ENCODE results near the gene PHLDB2. TPM values are rescaled to one million over a fixed set of nuclear protein-coding genes. Genes with fewer than 3 reads are reported as not detected.

Gene PHLDB2
- total and polyA plus RNA-seq, 10 of the 15 experiments (the other 5 are each of a cell fraction or from before 2014, with no cell fraction given), result 0.03 to 0.67 (median 0.40) TPM

GRCh38 chr3:111979434-111980038 is 120.5 kb downstream of the PHLDB2 start:
- H3K79me2 ChIP-seq (ENCODE audit: control insufficient read depth, insufficient read depth, low read length), result peaks cover 27% of the 10 kb centered on the region
- ChIA-PET SMC1A (ENCODE audit: uncharacterized antibody, unreplicated experiment) (interaction anchor here (0.8 to 5.4 kb wide), 16 partner anchors 12 to 283 kb away, joined by 3 to 44 read pairs (median 4); no protein-coding TSS in a partner anchor), RAD21 (ENCODE audit: unreplicated experiment) (interaction anchor here (0.6 to 3.5 kb wide), 22 partner anchors 10 to 327 kb away, joined by 3 to 37 read pairs (median 4); partner anchors contain the start of gene TAGLN3), POLR2A (interaction anchor here (0.6 to 2.1 kb wide), 11 partner anchors 10 to 286 kb away, joined by 3 to 10 read pairs (median 5); no protein-coding TSS in a partner anchor), CTCF (interaction anchor here (0.9 to 7.1 kb wide), 15 partner anchors 10 to 310 kb away, joined by 3 to 80 read pairs (median 10); no protein-coding TSS in a partner anchor)
- H3K9ac ChIP-seq (ENCODE audit: control insufficient read depth, insufficient read depth, low read length), result peak overlapping the region; percentile 77
- no peaks in the 10 kb centered on the region for H3K27me3 ChIP-seq (replicated peaks in 1 of 2; ENCODE audit: control insufficient read depth in 2 of 2, insufficient read depth in 2 of 2, low read length in 1 of 2)
- no peak for FAIRE-seq
- peaks cover 5% of the 10 kb centered on the region for H3K4me1 ChIP-seq (ENCODE audit: control insufficient read depth, insufficient read depth, low read length)
- no TSS peak for BruUV-seq (replicated peaks)
- ATAC-seq, result peak; percentile 65
- intact Hi-C loops (cut with micrococcal nuclease; ENCODE audit: unreplicated experiment), result no loop called here
- H3K36me3 ChIP-seq (ENCODE audit: control insufficient read depth in 2 of 2, insufficient read depth in 2 of 2, low read length in 1 of 2), result peaks cover 0 to 5% of the 10 kb centered on the region in 2 experiments; a peak in 1 of 4 replicates
- peak overlapping the region; percentile 72 for H3K4me2 ChIP-seq (ENCODE audit: control insufficient read depth, insufficient read depth)
- in situ Hi-C loops (cut with MboI), result loop anchor here (10.0 kb wide), 1 partner anchor 405 kb away; no protein-coding TSS in a partner anchor
- no peak for DNase-seq (ENCODE audit: low read depth, low spot score)
- no peaks in the 10 kb centered on the region for H3K9me3 ChIP-seq (replicated peaks; ENCODE audit: control insufficient read depth, insufficient read depth, low read length)
- H2AFZ ChIP-seq (ENCODE audit: control insufficient read depth, low read depth, low read length), result peak overlapping the region; percentile 99
- H3K4me3 ChIP-seq, result peak overlapping the region; percentile 89
- 30% methylated on average over 5 of the region's 5 CpGs for WGBS (ENCODE audit: insufficient coverage, insufficient replicate concordance, low lambda C conversion rate, missing lambda C conversion rate)
- no peaks in the 10 kb centered on the region for H4K20me1 ChIP-seq (ENCODE audit: control insufficient read depth, insufficient read depth)
- H3K27ac ChIP-seq (ENCODE audit: control insufficient read depth, insufficient read depth), result peak overlapping the region; percentile 78
- TF ChIP-seq POLR2A (IDR thresholded peaks at IDR 0.05; ENCODE audit: low read depth, low read length) (no peak), EGR1 (IDR thresholded peaks at IDR 0.05; ENCODE audit: borderline replicate concordance in 1 of 2, low read depth in 2 of 2, low read length in 2 of 2) (no peak), MTA2 (IDR thresholded peaks at IDR 0.05; ENCODE audit: low read depth) (0 out of 2 replicates have a peak, but pooled peaks have one; percentile 30), ETV6 (conservative IDR thresholded peaks at IDR 0.05 in 1 of 2, IDR thresholded peaks at IDR 0.05 in 1 of 2; ENCODE audit: borderline replicate concordance in 1 of 2, low read depth in 1 of 2) (0 out of 4 replicates have a peak, but pooled peaks of 1 of the 2 experiments have one; percentile 16), SMARCA5 (IDR thresholded peaks at IDR 0.05) (peak; percentile 7; the same call in 1 of the 2 replicates), SIX5 (IDR thresholded peaks at IDR 0.05; ENCODE audit: low read depth, low read length, severe bottlenecking) (no peak), KDM1A (IDR thresholded peaks at IDR 0.05; ENCODE audit: borderline replicate concordance) (no peak), RELA (IDR thresholded peaks at IDR 0.05; ENCODE audit: borderline replicate concordance, partially characterized antibody) (no peak), DPF2 (IDR thresholded peaks at IDR 0.05) (no peak), ZBED1 (IDR thresholded peaks at IDR 0.05; ENCODE audit: borderline replicate concordance) (no peak), ZNF384 (IDR thresholded peaks at IDR 0.05; ENCODE audit: borderline replicate concordance, low read depth, low read length) (0 out of 2 replicates have a peak, but pooled peaks have one; percentile 20), RUNX3 (IDR thresholded peaks at IDR 0.05; ENCODE audit: low read length) (peak; percentile 1; the same call in 1 of the 2 replicates), TBL1XR1 (IDR thresholded peaks at IDR 0.05; ENCODE audit: low read depth, low read length) (no peak), CREB1 (IDR thresholded peaks at IDR 0.05; ENCODE audit: low read depth) (no peak; the same call in 1 of the 2 replicates), SREBF2 (IDR thresholded peaks at IDR 0.05; ENCODE audit: low read length) (no peak), ZSCAN29 (IDR thresholded peaks at IDR 0.05) (peak; percentile 69; the same call in 1 of the 2 replicates), SPI1 (IDR thresholded peaks at IDR 0.05; ENCODE audit: borderline replicate concordance, insufficient read depth, low read depth, low read length) (peak; percentile 39; the same call in 1 of the 2 replicates), MXI1 (IDR thresholded peaks at IDR 0.05; ENCODE audit: low read depth, low read length) (peak; percentile 62), HCFC1 (IDR thresholded peaks at IDR 0.05; ENCODE audit: low read length) (no peak), SKIL (IDR thresholded peaks at IDR 0.05; ENCODE audit: low read depth, poor library complexity, severe bottlenecking) (peak; percentile 35), CBX5 (IDR thresholded peaks at IDR 0.05; ENCODE audit: low read depth) (0 out of 2 replicates have a peak, but pooled peaks have one; percentile 35)
- TF ChIP-seq, protein P1, sequence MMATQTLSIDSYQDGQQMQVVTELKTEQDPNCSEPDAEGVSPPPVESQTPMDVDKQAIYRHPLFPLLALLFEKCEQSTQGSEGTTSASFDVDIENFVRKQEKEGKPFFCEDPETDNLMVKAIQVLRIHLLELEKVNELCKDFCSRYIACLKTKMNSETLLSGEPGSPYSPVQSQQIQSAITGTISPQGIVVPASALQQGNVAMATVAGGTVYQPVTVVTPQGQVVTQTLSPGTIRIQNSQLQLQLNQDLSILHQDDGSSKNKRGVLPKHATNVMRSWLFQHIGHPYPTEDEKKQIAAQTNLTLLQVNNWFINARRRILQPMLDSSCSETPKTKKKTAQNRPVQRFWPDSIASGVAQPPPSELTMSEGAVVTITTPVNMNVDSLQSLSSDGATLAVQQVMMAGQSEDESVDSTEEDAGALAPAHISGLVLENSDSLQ (IDR thresholded peaks at IDR 0.05), result peak; percentile 74
